ENCODE data around the gene RNF123.

RNF123 gene

GRCh38 chr3:49757197-49757596 lies 67.8 kb downstream of the RNF123 start:
- TF ChIP-seq ESRRG (CRISPR knock-in tag; IDR thresholded peaks at IDR 0.05) (no peak), GLIS3 (CRISPR knock-in tag; IDR thresholded peaks at IDR 0.05) (no peak), BACH2 (CRISPR knock-in tag; IDR thresholded peaks at IDR 0.05; ENCODE audit: borderline replicate concordance) (no peak), TCF4 (CRISPR knock-in tag; IDR thresholded peaks at IDR 0.05; ENCODE audit: borderline replicate concordance) (no peak), ZC3H10 (CRISPR knock-in tag; IDR thresholded peaks at IDR 0.05) (no peak), ARNTL (CRISPR knock-in tag; IDR thresholded peaks at IDR 0.05; ENCODE audit: borderline replicate concordance, low read depth) (no peak), TOX (CRISPR knock-in tag; IDR thresholded peaks at IDR 0.05; ENCODE audit: borderline replicate concordance) (no peak), POU6F1 (CRISPR knock-in tag; IDR thresholded peaks at IDR 0.05; ENCODE audit: borderline replicate concordance, low read depth) (no peak), SNAI2 (CRISPR knock-in tag; IDR thresholded peaks at IDR 0.05) (no peak), OSR1 (CRISPR knock-in tag; IDR thresholded peaks at IDR 0.05) (no peak), CSDC2 (CRISPR knock-in tag; IDR thresholded peaks at IDR 0.05) (no peak), ZNF70 (CRISPR knock-in tag; IDR thresholded peaks at IDR 0.05) (no peak), ZNF8 (CRISPR knock-in tag; IDR thresholded peaks at IDR 0.05) (no peak), ZFP3 (CRISPR knock-in tag; IDR thresholded peaks at IDR 0.05) (no peak), RARB (CRISPR knock-in tag; IDR thresholded peaks at IDR 0.05) (no peak), CSRNP3 (CRISPR knock-in tag; IDR thresholded peaks at IDR 0.05) (no peak), CREB5 (CRISPR knock-in tag; IDR thresholded peaks at IDR 0.05; ENCODE audit: low read depth) (no peak)
- TF ChIP-seq, protein P1, sequence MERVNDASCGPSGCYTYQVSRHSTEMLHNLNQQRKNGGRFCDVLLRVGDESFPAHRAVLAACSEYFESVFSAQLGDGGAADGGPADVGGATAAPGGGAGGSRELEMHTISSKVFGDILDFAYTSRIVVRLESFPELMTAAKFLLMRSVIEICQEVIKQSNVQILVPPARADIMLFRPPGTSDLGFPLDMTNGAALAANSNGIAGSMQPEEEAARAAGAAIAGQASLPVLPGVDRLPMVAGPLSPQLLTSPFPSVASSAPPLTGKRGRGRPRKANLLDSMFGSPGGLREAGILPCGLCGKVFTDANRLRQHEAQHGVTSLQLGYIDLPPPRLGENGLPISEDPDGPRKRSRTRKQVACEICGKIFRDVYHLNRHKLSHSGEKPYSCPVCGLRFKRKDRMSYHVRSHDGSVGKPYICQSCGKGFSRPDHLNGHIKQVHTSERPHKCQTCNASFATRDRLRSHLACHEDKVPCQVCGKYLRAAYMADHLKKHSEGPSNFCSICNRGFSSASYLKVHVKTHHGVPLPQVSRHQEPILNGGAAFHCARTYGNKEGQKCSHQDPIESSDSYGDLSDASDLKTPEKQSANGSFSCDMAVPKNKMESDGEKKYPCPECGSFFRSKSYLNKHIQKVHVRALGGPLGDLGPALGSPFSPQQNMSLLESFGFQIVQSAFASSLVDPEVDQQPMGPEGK (CRISPR knock-in tag; IDR thresholded peaks at IDR 0.05; ENCODE audit: borderline replicate concordance): no peak
- TF ChIP-seq, protein P2, sequence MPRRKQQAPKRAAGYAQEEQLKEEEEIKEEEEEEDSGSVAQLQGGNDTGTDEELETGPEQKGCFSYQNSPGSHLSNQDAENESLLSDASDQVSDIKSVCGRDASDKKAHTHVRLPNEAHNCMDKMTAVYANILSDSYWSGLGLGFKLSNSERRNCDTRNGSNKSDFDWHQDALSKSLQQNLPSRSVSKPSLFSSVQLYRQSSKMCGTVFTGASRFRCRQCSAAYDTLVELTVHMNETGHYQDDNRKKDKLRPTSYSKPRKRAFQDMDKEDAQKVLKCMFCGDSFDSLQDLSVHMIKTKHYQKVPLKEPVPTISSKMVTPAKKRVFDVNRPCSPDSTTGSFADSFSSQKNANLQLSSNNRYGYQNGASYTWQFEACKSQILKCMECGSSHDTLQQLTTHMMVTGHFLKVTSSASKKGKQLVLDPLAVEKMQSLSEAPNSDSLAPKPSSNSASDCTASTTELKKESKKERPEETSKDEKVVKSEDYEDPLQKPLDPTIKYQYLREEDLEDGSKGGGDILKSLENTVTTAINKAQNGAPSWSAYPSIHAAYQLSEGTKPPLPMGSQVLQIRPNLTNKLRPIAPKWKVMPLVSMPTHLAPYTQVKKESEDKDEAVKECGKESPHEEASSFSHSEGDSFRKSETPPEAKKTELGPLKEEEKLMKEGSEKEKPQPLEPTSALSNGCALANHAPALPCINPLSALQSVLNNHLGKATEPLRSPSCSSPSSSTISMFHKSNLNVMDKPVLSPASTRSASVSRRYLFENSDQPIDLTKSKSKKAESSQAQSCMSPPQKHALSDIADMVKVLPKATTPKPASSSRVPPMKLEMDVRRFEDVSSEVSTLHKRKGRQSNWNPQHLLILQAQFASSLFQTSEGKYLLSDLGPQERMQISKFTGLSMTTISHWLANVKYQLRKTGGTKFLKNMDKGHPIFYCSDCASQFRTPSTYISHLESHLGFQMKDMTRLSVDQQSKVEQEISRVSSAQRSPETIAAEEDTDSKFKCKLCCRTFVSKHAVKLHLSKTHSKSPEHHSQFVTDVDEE (CRISPR knock-in tag; IDR thresholded peaks at IDR 0.05): no peak
- ATAC-seq: no peak

DNA sequence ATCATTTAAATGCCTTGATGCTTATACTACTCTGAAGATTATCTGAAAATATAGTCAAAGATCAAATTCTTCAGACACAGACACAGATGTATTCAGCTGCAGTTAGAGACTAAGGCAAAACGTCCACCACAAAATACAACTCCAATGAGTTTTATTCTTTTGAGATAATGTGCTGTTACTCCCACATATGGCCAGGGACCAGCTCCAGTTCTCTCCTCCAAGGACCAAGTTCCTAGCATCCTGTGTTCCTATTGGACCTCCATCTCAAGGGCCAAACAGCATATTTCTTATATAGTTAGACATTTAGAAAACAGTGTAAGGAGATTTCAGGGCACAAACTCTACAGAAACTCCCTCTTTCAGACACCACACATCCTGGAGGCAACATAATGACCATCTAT lies 69.9 kb downstream of the RNF123 start:
- TF ChIP-seq ZNF8 (CRISPR knock-in tag; IDR thresholded peaks at IDR 0.05): no peak
- TF ChIP-seq GLIS3 (CRISPR knock-in tag; IDR thresholded peaks at IDR 0.05): no peak
- TF ChIP-seq, protein P2 (CRISPR knock-in tag; IDR thresholded peaks at IDR 0.05): no peak
- TF ChIP-seq ISL1 (CRISPR knock-in tag; IDR thresholded peaks at IDR 0.05): no peak
- TF ChIP-seq PPARA (CRISPR knock-in tag; IDR thresholded peaks at IDR 0.05; ENCODE audit: borderline replicate concordance): no peak
- no peak for TF ChIP-seq OSR1 (CRISPR knock-in tag; IDR thresholded peaks at IDR 0.05)
- no peak for ATAC-seq
